ENCODE data around the gene RND3. TPM values are rescaled to one million over a fixed set of nuclear protein-coding genes. Genes with fewer than 3 reads are reported as not detected.

The RND3 gene
- total RNA-seq, 2 donors from 2014 or later = 4.9 to 10.6 TPM

DNA sequence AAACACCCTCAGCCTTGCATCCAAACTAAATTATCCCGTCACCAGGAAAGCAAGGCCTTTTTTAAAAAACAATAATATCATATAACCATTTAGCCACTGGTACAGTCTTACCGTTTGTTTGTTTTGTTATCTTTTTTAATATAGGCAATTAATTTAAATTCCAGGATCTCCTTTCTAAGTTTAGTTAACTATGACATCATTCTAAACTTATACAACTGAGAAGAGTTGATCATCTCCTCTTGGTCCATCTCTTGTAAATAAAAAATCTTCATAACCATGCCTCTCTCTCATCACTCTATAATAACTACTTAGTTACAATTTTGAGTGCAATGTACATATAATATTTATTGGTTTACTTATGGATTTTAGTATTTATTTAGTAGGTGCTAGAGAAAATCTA, 46.2 kb downstream of the RND3 start:
- no peak for DNase-seq
- no peak for ATAC-seq
- 70 to 77% methylated on average over 2 of the region's 2 CpGs for WGBS, 2 donors
- H3K27me3 ChIP-seq = no peaks in the 10 kb centered on the region
- H3K4me3 ChIP-seq = no peak overlapping the region
- intact Hi-C loops (cut with DNase I) = no loop called here
- H3K36me3 ChIP-seq (replicated peaks in 1 of 2; ENCODE audit: insufficient read depth in 1 of 2, low read depth in 2 of 2) = no peaks in the 10 kb centered on the region
- H3K4me1 ChIP-seq = no peaks in the 10 kb centered on the region
- no peak overlapping the region for H3K27ac ChIP-seq
- no peak for TF ChIP-seq CTCF (IDR thresholded peaks at IDR 0.05)
- no peak for TF ChIP-seq POLR2A (IDR thresholded peaks at IDR 0.05)
- no peaks in the 10 kb centered on the region for H3K9me3 ChIP-seq

- H3K27ac ChIP-seq = no peak overlapping the region
- H3K4me1 ChIP-seq = no peaks in the 10 kb centered on the region
- WGBS, 2 donors = 60 to 73% methylated on average over 2 of the region's 2 CpGs
- no peak overlapping the region for H3K4me3 ChIP-seq
- H3K27me3 ChIP-seq = no peaks in the 10 kb centered on the region
- no peaks in the 10 kb centered on the region for H3K36me3 ChIP-seq (replicated peaks in 1 of 2; ENCODE audit: insufficient read depth in 1 of 2, low read depth in 2 of 2)
- TF ChIP-seq CTCF (IDR thresholded peaks at IDR 0.05) = no peak
- no peak for TF ChIP-seq POLR2A (IDR thresholded peaks at IDR 0.05)
- intact Hi-C loops (cut with DNase I) = no loop called here
- H3K9me3 ChIP-seq = no peaks in the 10 kb centered on the region
- DNase-seq (no peak), ATAC-seq (no peak)
Measured at GRCh38 chr2:150438654-150439053, 48.8 kb downstream of the RND3 start.

- Histone ChIP-seq H3K4me3 (no peak overlapping the region), H3K27ac (no peak overlapping the region), H3K9me3 (no peaks in the 10 kb centered on the region), H3K36me3 (replicated peaks in 1 of 2; ENCODE audit: insufficient read depth in 1 of 2, low read depth in 2 of 2) (no peaks in the 10 kb centered on the region), H3K4me1 (no peaks in the 10 kb centered on the region), H3K27me3 (no peaks in the 10 kb centered on the region)
- TF ChIP-seq POLR2A (IDR thresholded peaks at IDR 0.05) = no peak
- intact Hi-C loops (cut with DNase I) = no loop called here
- WGBS, 2 donors = 48 to 70% methylated on average over 2 of the region's 2 CpGs
- ATAC-seq = no peak
- DNase-seq = no peak
Measured at GRCh38 chr2:150438041-150438440, 49.4 kb downstream of the RND3 start.

DNA sequence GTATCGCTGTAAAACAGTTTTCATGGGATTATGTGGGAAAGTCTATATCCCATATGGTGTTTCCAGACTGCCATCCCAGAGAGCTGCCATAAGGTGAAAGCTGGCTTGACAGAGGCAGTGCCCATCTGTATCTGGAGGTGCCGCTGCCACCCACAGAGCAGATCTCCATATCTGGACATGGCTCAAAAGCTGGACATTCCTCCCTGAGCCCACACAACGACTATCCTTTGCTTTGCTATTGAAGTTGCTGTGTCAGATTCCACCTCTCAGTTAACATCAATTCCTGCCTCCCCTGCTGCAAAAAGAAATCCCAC, 55.2 kb downstream of the RND3 start:
- no peak for DNase-seq
- no peaks in the 10 kb centered on the region for H3K9me3 ChIP-seq
- no peaks in the 10 kb centered on the region for H3K27me3 ChIP-seq
- ATAC-seq = no peak
- intact Hi-C loops (cut with DNase I) = no loop called here
- no peaks in the 10 kb centered on the region for H3K36me3 ChIP-seq (replicated peaks in 1 of 2; ENCODE audit: insufficient read depth in 1 of 2, low read depth in 2 of 2)
- TF ChIP-seq POLR2A (IDR thresholded peaks at IDR 0.05) (no peak), CTCF (IDR thresholded peaks at IDR 0.05) (no peak)
- no peaks in the 10 kb centered on the region for H3K4me1 ChIP-seq
- H3K27ac ChIP-seq = no peak overlapping the region
- 75 to 81% methylated on average over 3 of the region's 3 CpGs for WGBS, 2 donors
- H3K4me3 ChIP-seq = no peak overlapping the region

DNA sequence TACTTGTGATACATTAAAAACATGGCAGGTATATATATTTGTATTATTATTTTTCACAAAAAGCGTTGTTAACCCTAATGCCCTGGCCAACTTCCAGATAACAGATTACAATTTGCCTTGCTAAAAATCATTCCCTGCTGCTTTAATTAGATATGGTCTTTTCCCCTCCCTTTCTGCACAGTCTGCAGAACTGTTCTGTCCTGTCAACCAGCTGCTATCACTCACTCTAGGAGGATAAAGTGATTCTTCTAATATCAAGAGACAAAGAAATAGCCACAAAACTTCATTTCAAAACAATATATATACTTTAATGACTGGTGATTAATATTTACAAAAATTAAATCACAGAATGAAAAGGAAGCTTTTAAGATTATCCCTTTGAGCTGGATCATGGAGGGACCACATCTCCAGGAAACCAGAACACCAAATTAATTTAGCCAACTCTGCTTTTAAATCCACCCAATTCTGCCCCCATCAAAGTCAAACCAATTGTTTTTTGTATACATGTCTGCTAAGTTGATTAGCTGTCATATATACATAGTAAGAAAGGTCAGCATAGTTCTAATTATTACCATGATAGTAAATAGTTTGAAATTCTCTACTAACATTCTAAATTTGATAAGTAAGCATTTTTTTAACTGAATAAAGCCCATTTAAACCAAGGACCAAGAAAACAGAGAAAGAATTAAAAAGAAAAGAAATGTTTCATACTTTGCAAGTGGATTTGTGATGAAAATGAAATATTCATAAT, 55.7 kb downstream of the RND3 start:
- WGBS, 2 donors = 36 to 60% methylated on average over 1 of the region's 1 CpG

More for the DNA sequence above, 55.7 kb downstream of the RND3 start:
- no peak overlapping the region for H3K27ac ChIP-seq
- TF ChIP-seq CTCF (IDR thresholded peaks at IDR 0.05) (no peak), POLR2A (IDR thresholded peaks at IDR 0.05) (no peak)
- intact Hi-C loops (cut with DNase I) = no loop called here
- DNase-seq (no peak), ATAC-seq (no peak)
- H3K4me3 ChIP-seq = no peak overlapping the region
- no peaks in the 10 kb centered on the region for H3K9me3 ChIP-seq
- no peaks in the 10 kb centered on the region for H3K36me3 ChIP-seq (replicated peaks in 1 of 2; ENCODE audit: insufficient read depth in 1 of 2, low read depth in 2 of 2)
- no peaks in the 10 kb centered on the region for H3K4me1 ChIP-seq
- H3K27me3 ChIP-seq = no peaks in the 10 kb centered on the region

All from body of pancreas (tissue), 4 donors.